Measurements from ENCODE around the gene ANAPC4. TPM values are rescaled to one million over a fixed set of nuclear protein-coding genes. Genes with fewer than 3 reads are reported as not detected.

Gene ANAPC4
- total and polyA plus RNA-seq, 9 donors = 18.7 to 106 (median 34.4) TPM

DNA sequence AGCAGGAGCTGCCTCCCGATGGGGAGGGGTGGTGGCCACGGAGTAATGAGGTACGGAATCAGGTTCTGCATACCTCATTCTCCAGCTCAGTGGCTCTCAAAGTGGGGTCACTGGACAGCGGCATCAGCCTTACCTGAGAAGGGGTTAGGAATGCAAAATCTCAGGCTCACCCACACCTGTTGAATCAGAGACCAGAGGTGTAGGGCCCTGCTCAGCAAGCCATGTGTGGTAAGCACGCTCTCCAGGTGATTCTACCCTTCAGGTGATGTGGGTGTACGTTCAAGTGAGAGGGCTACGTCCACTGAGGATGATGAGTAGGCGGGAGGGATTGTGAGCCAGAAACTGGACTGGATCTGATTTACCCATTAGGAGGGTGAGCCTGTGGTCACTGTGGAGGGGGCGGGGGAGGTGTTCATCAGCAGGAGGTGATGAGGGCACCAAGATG is 65.8 kb downstream of the ANAPC4 start:
- intact Hi-C loops (cut with DNase I) = loop anchor here in 1 of 4 donors (10.0 kb wide), 1 partner anchor 322 kb away; no protein-coding TSS in a partner anchor
- TF ChIP-seq, protein P1, sequence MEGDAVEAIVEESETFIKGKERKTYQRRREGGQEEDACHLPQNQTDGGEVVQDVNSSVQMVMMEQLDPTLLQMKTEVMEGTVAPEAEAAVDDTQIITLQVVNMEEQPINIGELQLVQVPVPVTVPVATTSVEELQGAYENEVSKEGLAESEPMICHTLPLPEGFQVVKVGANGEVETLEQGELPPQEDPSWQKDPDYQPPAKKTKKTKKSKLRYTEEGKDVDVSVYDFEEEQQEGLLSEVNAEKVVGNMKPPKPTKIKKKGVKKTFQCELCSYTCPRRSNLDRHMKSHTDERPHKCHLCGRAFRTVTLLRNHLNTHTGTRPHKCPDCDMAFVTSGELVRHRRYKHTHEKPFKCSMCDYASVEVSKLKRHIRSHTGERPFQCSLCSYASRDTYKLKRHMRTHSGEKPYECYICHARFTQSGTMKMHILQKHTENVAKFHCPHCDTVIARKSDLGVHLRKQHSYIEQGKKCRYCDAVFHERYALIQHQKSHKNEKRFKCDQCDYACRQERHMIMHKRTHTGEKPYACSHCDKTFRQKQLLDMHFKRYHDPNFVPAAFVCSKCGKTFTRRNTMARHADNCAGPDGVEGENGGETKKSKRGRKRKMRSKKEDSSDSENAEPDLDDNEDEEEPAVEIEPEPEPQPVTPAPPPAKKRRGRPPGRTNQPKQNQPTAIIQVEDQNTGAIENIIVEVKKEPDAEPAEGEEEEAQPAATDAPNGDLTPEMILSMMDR (IDR thresholded peaks at IDR 0.05) = no peak
- no peak for TF ChIP-seq POLR2A (IDR thresholded peaks at IDR 0.05)
- TF ChIP-seq EP300 (IDR thresholded peaks at IDR 0.05) = no peak
- WGBS, 3 donors = 76 to 83% (median 80%) methylated on average over 9 of the region's 9 CpGs
- H3K4me1 ChIP-seq (ENCODE audit: insufficient read depth) = peaks cover 8% of the 10 kb centered on the region
- no peaks in the 10 kb centered on the region for H3K9me3 ChIP-seq
- DNase-seq = no peak
- H3K27me3 ChIP-seq = no peaks in the 10 kb centered on the region
- no peak overlapping the region for H3K4me3 ChIP-seq
- H3K36me3 ChIP-seq = no peaks in the 10 kb centered on the region
- H3K27ac ChIP-seq = no peak overlapping the region

DNA sequence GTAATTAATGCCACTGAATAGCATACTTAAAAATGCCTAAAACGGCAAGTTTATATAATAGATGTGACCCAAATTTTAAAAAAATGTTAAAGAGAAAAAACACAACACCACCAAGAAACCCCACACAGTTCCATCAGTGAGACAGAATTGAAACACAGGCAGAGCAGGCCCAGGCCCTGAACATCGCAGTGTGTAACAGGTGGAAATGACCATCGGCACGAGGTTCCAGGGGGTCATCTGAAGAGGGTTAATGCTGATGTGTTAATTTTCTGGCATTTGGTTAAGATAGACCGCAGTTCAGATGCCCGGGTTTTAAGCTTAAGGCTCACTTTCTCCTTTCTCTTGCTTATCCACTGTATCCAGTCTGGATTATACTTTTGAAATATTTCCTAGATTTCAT is 66.8 kb downstream of the ANAPC4 start:
- WGBS, 3 donors = 86 to 89% (median 88%) methylated on average over 6 of the region's 6 CpGs

DNA sequence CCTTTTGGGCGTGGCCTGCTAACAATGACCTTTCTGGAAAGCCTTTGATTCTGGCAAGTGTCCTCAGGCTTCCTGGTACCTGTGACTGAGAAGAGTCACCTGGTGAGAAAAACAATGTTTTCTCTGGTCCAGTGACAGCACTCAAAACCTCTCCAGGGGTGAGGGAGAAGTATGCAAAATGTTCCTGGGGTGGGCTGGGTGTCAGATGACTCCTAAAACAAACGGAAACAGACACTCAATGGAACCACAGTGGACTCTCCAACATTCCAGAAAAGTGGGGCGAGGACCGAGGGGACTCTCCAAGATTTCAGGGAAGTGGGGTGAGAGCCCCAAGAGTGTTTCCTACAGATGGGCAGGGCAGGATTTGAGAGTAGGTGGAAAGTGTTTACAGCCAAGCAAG is 69.5 kb downstream of the ANAPC4 start:
- no peak overlapping the region for H3K27ac ChIP-seq
- H3K4me1 ChIP-seq (ENCODE audit: insufficient read depth) = peaks cover 1% of the 10 kb centered on the region
- H3K9me3 ChIP-seq = no peaks in the 10 kb centered on the region
- DNase-seq = no peak
- H3K36me3 ChIP-seq = no peaks in the 10 kb centered on the region
- no peak overlapping the region for H3K4me3 ChIP-seq
- TF ChIP-seq, protein P1 (IDR thresholded peaks at IDR 0.05) = no peak
- no peak for TF ChIP-seq POLR2A (IDR thresholded peaks at IDR 0.05)
- TF ChIP-seq EP300 (IDR thresholded peaks at IDR 0.05) = no peak
- H3K27me3 ChIP-seq = no peaks in the 10 kb centered on the region
- intact Hi-C loops (cut with DNase I) = loop anchor here in 1 of 4 donors (10.0 kb wide), 1 partner anchor 318 kb away; no protein-coding TSS in a partner anchor
- WGBS, 3 donors = 78 to 82% (median 79%) methylated on average over 4 of the region's 4 CpGs

More for the DNA sequence above, 66.8 kb downstream of the ANAPC4 start:
- H3K4me3 ChIP-seq = no peak overlapping the region
- H3K27ac ChIP-seq = no peak overlapping the region
- TF ChIP-seq EP300 (IDR thresholded peaks at IDR 0.05) (no peak), POLR2A (IDR thresholded peaks at IDR 0.05) (no peak)
- TF ChIP-seq, protein P1 (IDR thresholded peaks at IDR 0.05) = no peak
- no peaks in the 10 kb centered on the region for H3K36me3 ChIP-seq
- no peaks in the 10 kb centered on the region for H3K9me3 ChIP-seq
- intact Hi-C loops (cut with DNase I) = loop anchor here in 1 of 4 donors (10.0 kb wide), 1 partner anchor 321 kb away; no protein-coding TSS in a partner anchor
- H3K4me1 ChIP-seq (ENCODE audit: insufficient read depth) = peaks cover 8% of the 10 kb centered on the region
- no peaks in the 10 kb centered on the region for H3K27me3 ChIP-seq
- DNase-seq = no peak

DNA sequence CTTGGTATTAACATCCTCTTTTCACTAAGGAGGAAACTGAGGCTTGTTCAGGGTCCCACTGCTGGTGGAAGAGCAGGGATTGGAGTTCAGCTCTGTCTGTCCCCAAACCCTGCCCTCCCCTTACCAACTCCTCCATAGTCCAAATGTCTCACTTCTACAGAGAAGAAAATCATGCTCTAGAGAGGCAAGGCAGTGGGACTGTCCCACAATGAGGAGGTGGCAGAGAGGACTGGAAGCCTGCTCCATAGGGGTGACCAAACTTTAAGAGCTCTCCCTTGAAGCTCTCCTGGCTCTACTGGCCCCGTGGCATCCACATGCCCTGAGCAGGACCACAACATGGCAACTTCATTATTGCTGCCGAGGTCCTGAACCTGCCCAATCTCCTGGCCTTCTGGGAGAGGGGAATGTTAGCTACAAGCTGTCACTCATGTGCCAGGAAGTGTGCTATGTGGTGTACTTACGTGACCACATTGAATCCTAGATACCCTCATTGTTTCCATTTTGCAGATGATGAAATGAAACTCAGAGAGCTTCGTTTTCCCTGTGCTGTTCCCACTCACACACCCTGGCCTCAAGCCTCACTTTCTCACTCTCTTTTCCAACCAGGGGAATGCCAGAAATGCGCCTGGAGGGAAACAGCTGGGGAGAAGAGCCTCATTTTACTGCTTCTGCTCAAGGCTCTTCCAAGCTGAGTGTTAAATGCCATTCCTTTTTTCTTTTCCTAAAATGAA is 71.5 kb downstream of the ANAPC4 start:
- TF ChIP-seq EP300 (IDR thresholded peaks at IDR 0.05) (no peak), POLR2A (IDR thresholded peaks at IDR 0.05) (no peak)
- TF ChIP-seq, protein P1 (IDR thresholded peaks at IDR 0.05) = no peak
- Histone ChIP-seq H3K27ac (no peak overlapping the region), H3K4me3 (no peak overlapping the region), H3K4me1 (ENCODE audit: insufficient read depth) (no peaks in the 10 kb centered on the region), H3K36me3 (no peaks in the 10 kb centered on the region), H3K27me3 (no peaks in the 10 kb centered on the region), H3K9me3 (no peaks in the 10 kb centered on the region)
- DNase-seq = no peak
- intact Hi-C loops (cut with DNase I) = loop anchor here in 1 of 4 donors (10.0 kb wide), 1 partner anchor 316 kb away; no protein-coding TSS in a partner anchor
- WGBS, 3 donors = 49 to 56% (median 54%) methylated on average over 5 of the region's 5 CpGs
